HepG2 (cell line): ENCODE results near the gene IL27RA. TPM values are rescaled to one million over a fixed set of nuclear protein-coding genes. Genes with fewer than 3 reads are reported as not detected.

ENCODE experiments used
- ATAC-seq: fragments of 200-7000 bp; cut with Tn5 transposase; 3 replicates; pipeline ENCODE4 v1.9.1; 2020; ENCODE audit warnings: mild to moderate bottlenecking, moderate library complexity
- BruUV-seq: library from RNA; stranded (reverse); fragments of 400-500 nt; replicated peaks from 2 replicates; lab custom pipeline; 2021; lab: Mats Ljungman, UMichigan
- CTCF ChIA-PET: fragments of 300-600 bp; formaldehyde crosslinking; extraction: SDS; loops from one replicate; lab custom pipeline; 2021; ENCODE audit warnings: low total read pairs, inconsistent platforms, low intra/inter-chr PET ratio; lab: Yijun Ruan, JAX
- POLR2A ChIA-PET: fragments of 350-600 bp; sonication (Branson Sonifier 250); formaldehyde crosslinking; loops from one replicate; lab custom pipeline; 2020; ENCODE audit warnings: antibody characterized with exemption, inconsistent platforms; lab: Yijun Ruan, JAX
- DNase-seq: peaks from one replicate; pipeline ENCODE4 v3.0.0-alpha.2; 2015; ENCODE audit warnings: low spot score
- FAIRE-seq: peaks from 3 replicates; lab custom pipeline; 2011; peaks lifted over from hg19 to GRCh38; lab: Jason Lieb, UNC
- H2AFZ ChIP-seq: one replicate; pipeline ENCODE4 v1.6.1; 2011; ENCODE audit warnings: low read length, inconsistent platforms
- H3K27ac ChIP-seq: fragments of 300-600 bp; 3 replicates; pipeline ENCODE4 v1.8.0; 2011; ENCODE audit warnings: mixed run types, mild to moderate bottlenecking, mixed read lengths, low read length, inconsistent platforms; ENCODE audit not compliant: insufficient read depth; ENCODE audit errors: extremely low read length
- H3K27me3 ChIP-seq, 2 experiments: fragments of 200-600 bp in 1 of 2; 2 replicates in 1 of 2; 3 replicates in 1 of 2; pipeline versions ENCODE4 v1.6.0 to v1.8.0; 2011; ENCODE audit warnings: low read length in 2 of 2, mild to moderate bottlenecking in 2 of 2, moderate library complexity in 2 of 2, inconsistent platforms in 1 of 2; ENCODE audit not compliant: insufficient read depth in 2 of 2, control insufficient read depth in 1 of 2
- H3K36me3 ChIP-seq, 2 experiments: fragments of 200-600 bp in 1 of 2; replicated peaks in 1 of 2; 2 replicates in 1 of 2; 3 replicates in 1 of 2; pipeline versions ENCODE4 v1.5.1 to v1.8.0; 2011; ENCODE audit warnings: low read length in 2 of 2, inconsistent platforms in 1 of 2; ENCODE audit not compliant: insufficient read depth in 2 of 2, control insufficient read depth in 1 of 2
- H3K4me1 ChIP-seq: 2 replicates; pipeline ENCODE4 v1.5.1; 2012; ENCODE audit warnings: low read length, inconsistent platforms; ENCODE audit not compliant: insufficient read depth
- H3K4me2 ChIP-seq: 2 replicates; pipeline ENCODE4 v1.6.0; 2011; ENCODE audit warnings: low read depth, low read length, inconsistent platforms
- H3K4me3 ChIP-seq, 3 experiments: fragments of 200-600 bp in 1 of 3; sonication (generic), shearing (Covaris generic) in 1 of 3; replicated peaks in 1 of 3; 2 replicates each; pipeline ENCODE4 v1.5.1; 2011 to 2016; ENCODE audit warnings: low read length in 3 of 3, inconsistent platforms in 2 of 3, low read depth in 2 of 3, mild to moderate bottlenecking in 2 of 3, control low read depth in 1 of 3, mixed read lengths in 1 of 3; ENCODE audit not compliant: insufficient read depth in 1 of 3
- H3K79me2 ChIP-seq: one replicate; pipeline ENCODE4 v1.6.1; 2011; ENCODE audit warnings: low read length, inconsistent platforms; ENCODE audit not compliant: insufficient read depth
- H3K9ac ChIP-seq: 2 replicates; pipeline ENCODE4 v1.6.0; 2011; ENCODE audit warnings: mild to moderate bottlenecking, low read depth, low read length, inconsistent platforms; ENCODE audit not compliant: insufficient read depth
- H3K9me3 ChIP-seq: 2 replicates; pipeline ENCODE4 v1.5.1; 2012; ENCODE audit warnings: mild to moderate bottlenecking, low read length
- H4K20me1 ChIP-seq: 2 replicates; pipeline ENCODE4 v1.6.0; 2011; ENCODE audit warnings: inconsistent platforms, mild to moderate bottlenecking, low read length, moderate library complexity; ENCODE audit not compliant: insufficient read depth
- KDM1A ChIP-seq: IDR thresholded peaks from 2 replicates; pipeline ENCODE4 v1.6.1; 2016; ENCODE audit warnings: missing compliant biosample characterization
- LCORL ChIP-seq, 2 experiments: fragments of 450-650 bp in 1 of 2; sonication (generic) in 1 of 2; formaldehyde crosslinking in 1 of 2; IDR thresholded peaks; 2 replicates each; pipeline versions ENCODE4 v1.5.0 to v1.6.1; 2017 to 2020; ENCODE audit warnings: antibody characterized with exemption in 1 of 2, missing genetic modification reagents in 1 of 2
- SMAD3 ChIP-seq: sonication (generic); formaldehyde crosslinking; IDR thresholded peaks from 2 replicates; pipeline ENCODE4 v1.4.0; 2020; ENCODE audit warnings: missing genetic modification reagents
- TFE3 ChIP-seq: IDR thresholded peaks from 2 replicates; pipeline ENCODE4 v1.6.1; 2016
- THAP7 ChIP-seq: sonication (generic); formaldehyde crosslinking; IDR thresholded peaks from 2 replicates; pipeline ENCODE4 v1.8.1; 2023; ENCODE audit warnings: mild to moderate bottlenecking, missing genetic modification reagents
- TMF1 ChIP-seq: sonication (generic); formaldehyde crosslinking; IDR thresholded peaks from 2 replicates; pipeline ENCODE4 v1.8.1; 2022; ENCODE audit warnings: low read depth, missing genetic modification reagents
- ZMYM4 ChIP-seq: sonication (generic); formaldehyde crosslinking; IDR thresholded peaks from 2 replicates; pipeline ENCODE4 v1.8.1; 2023; ENCODE audit warnings: mild to moderate bottlenecking, missing genetic modification reagents
- ZNF224 ChIP-seq: sonication (generic); formaldehyde crosslinking; IDR thresholded peaks from 2 replicates; pipeline ENCODE4 v1.5.0; 2020; ENCODE audit warnings: mild to moderate bottlenecking, missing genetic modification reagents
- ZNF782 ChIP-seq: sonication (generic); formaldehyde crosslinking; IDR thresholded peaks from 2 replicates; pipeline ENCODE4 v1.4.0; 2020; ENCODE audit warnings: missing genetic modification reagents, mild to moderate bottlenecking, borderline replicate concordance
- WGBS: methylation state at CpG from one replicate; pipeline ENCODE4 v1.1.6; 2017; ENCODE audit warnings: low lambda C conversion rate; 5-methylcytosine and 5-hydroxymethylcytosine counted together
- in situ Hi-C: cut with HindIII; loops from 2 replicates; pipeline ENCODE4 v1.10.0; 2017; ENCODE audit warnings: low pct_unique_long_range_greater_than_20kb; ENCODE audit not compliant: extremely low pct_ligation_motif_present
- intact Hi-C: fragments of 100-400 bp; cut with micrococcal nuclease; formaldehyde crosslinking; loops from one replicate; pipeline ENCODE4 v1.10.0; 2022; ENCODE audit not compliant: unreplicated experiment
- polyA plus RNA-seq, 8 experiments: library from polyadenylated mRNA; depleted of rRNA in 3 of 8; stranded (reverse) in 7 of 8; unstranded in 1 of 8; fragments of >200 nt; fragmentation: Illumina TruSeq in 4 of 8; extraction: Trizol in 4 of 8; gene quantifications; 2 replicates each; pipeline versions ENCODE4 v1.2.1 to v1.2.3, GENCODE V29; 2011 to 2016; ENCODE audit warnings: low read depth in 4 of 8, missing spikeins in 1 of 8, mixed read lengths in 1 of 8; ENCODE audit not compliant: insufficient read depth in 1 of 8
- total RNA-seq, 5 experiments: library from RNA; depleted of rRNA; stranded (reverse); fragments of >200 nt; fragmentation: Illumina TruSeq; extraction: Trizol; gene quantifications; 2 replicates each; pipeline ENCODE4 v1.2.3, GENCODE V29; 2016; ENCODE audit warnings: low read depth in 1 of 5
- TF ChIP-seq, protein P1 (sequence below): sonication (generic); formaldehyde crosslinking; IDR thresholded peaks from 2 replicates; pipeline ENCODE4 v1.8.1; 2023; ENCODE audit warnings: mild to moderate bottlenecking, missing genetic modification reagents, borderline replicate concordance

Gene IL27RA
- total and polyA plus RNA-seq, 2 of the 13 experiments (the other 11 are each of a cell fraction or from before 2014, with no cell fraction given) = 3.5 to 8.1 TPM

GRCh38 chr19:13987101-13987890 is 44.3 kb upstream of the IL27RA start:
- Histone ChIP-seq H3K4me3 (no peak overlapping the region), H3K9ac (no peak overlapping the region), H3K79me2 (no peaks in the 10 kb centered on the region), H4K20me1 (no peaks in the 10 kb centered on the region), H3K4me1 (peaks cover 35% of the 10 kb centered on the region), H3K36me3 (peaks cover 8 to 20% of the 10 kb centered on the region in 2 experiments; a peak in 4 of 5 replicates), H2AFZ (no peak overlapping the region), H3K27ac (no peak overlapping the region), H3K4me2 (no peak overlapping the region), H3K9me3 (no peaks in the 10 kb centered on the region), H3K27me3 (no peaks in the 10 kb centered on the region)
- ATAC-seq (no peak), FAIRE-seq (no peak), DNase-seq (no peak)
- in situ Hi-C loops (no loop called here), intact Hi-C loops (no loop called here)
- ChIA-PET POLR2A (no interaction called here), CTCF (no interaction called here)
- TF ChIP-seq, protein P1, sequence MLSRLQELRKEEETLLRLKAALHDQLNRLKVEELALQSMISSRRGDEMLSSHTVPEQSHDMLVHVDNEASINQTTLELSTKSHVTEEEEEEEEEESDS (CRISPR knock-in tag) = no peak
- 98% methylated on average over 13 of the region's 17 CpGs for WGBS
- no TSS peak for BruUV-seq

GRCh38 chr19:13989487-13989886 is 42.1 kb upstream of the IL27RA start:
- no peaks in the 10 kb centered on the region; a peak in 1 of 5 replicates for H3K27me3 ChIP-seq
- WGBS = 94% methylated on average over 7 of the region's 7 CpGs
- no peak overlapping the region for H3K27ac ChIP-seq
- H3K36me3 ChIP-seq = peaks cover 13 to 21% of the 10 kb centered on the region in 2 experiments; a peak in 4 of 5 replicates
- no peak overlapping the region for H2AFZ ChIP-seq
- no peak overlapping the region for H3K4me2 ChIP-seq
- no peak for ATAC-seq
- H3K4me1 ChIP-seq = peaks cover 35% of the 10 kb centered on the region
- H3K79me2 ChIP-seq = no peaks in the 10 kb centered on the region
- no peak for DNase-seq
- TF ChIP-seq KDM1A (CRISPR knock-in tag) (no peak), TMF1 (CRISPR knock-in tag) (no peak), ZMYM4 (CRISPR knock-in tag) (no peak), THAP7 (CRISPR knock-in tag) (no peak), LCORL (IDR thresholded peaks at IDR 0.05) (no peak), LCORL (CRISPR knock-in tag; IDR thresholded peaks at IDR 0.05) (no peak), ZNF224 (CRISPR knock-in tag) (no peak), SMAD3 (CRISPR knock-in tag) (no peak), TFE3 (CRISPR knock-in tag) (no peak), ZNF782 (no peak)
- ChIA-PET CTCF (no interaction called here), POLR2A (no interaction called here)
- intact Hi-C loops = no loop called here
- no peaks in the 10 kb centered on the region for H3K9me3 ChIP-seq
- no TSS peak for BruUV-seq
- in situ Hi-C loops = no loop called here
- no peak overlapping the region for H3K9ac ChIP-seq
- H3K4me3 ChIP-seq = no peak overlapping the region
- no peaks in the 10 kb centered on the region for H4K20me1 ChIP-seq
- no peak for FAIRE-seq
